Activated T-helper 17 cell treated with anti-CD3 and anti-CD28 coated beads, Interleukin-2, amount 50 U/mL, for 72 hours (primary cell): Measurements from ENCODE around the gene ARHGEF7. TPM values are rescaled to one million over a fixed set of nuclear protein-coding genes. Genes with fewer than 3 reads are reported as not detected.
"Not testable (repeated sequence)": the region's sequence is repeated elsewhere in the genome, so short reads cannot be mapped to it uniquely, and the experiment has no call there.

ENCODE experiments used
- ATAC-seq: fragments of 150-1000 bp; cut with Tn5 transposase; replicated peaks from 2 replicates; pipeline ENCODE4 v1.10.0; 2021; ENCODE audit warnings: mild to moderate bottlenecking, moderate library complexity
- H3K27ac Mint-ChIP-seq: one replicate; pipeline ENCODE4 v1.8.0; 2022; ENCODE audit warnings: mixed read lengths
- H3K27me3 Mint-ChIP-seq: one replicate; pipeline ENCODE4 v1.8.0; 2022; ENCODE audit warnings: mixed read lengths
- H3K36me3 Mint-ChIP-seq: one replicate; pipeline ENCODE4 v1.8.0; 2022; ENCODE audit warnings: low read depth, mild to moderate bottlenecking, mixed read lengths
- H3K4me1 Mint-ChIP-seq: one replicate; pipeline ENCODE4 v1.8.0; 2022; ENCODE audit warnings: mixed read lengths
- H3K4me3 Mint-ChIP-seq: one replicate; pipeline ENCODE4 v1.8.0; 2022; ENCODE audit warnings: mild to moderate bottlenecking, mixed read lengths
- H3K9me3 Mint-ChIP-seq: one replicate; pipeline ENCODE4 v1.8.0; 2022; ENCODE audit warnings: mixed read lengths
- total RNA-seq, 2 donors: library from RNA; stranded (reverse); gene quantifications; one replicate each; pipeline ENCODE4 v1.2.3, GENCODE V29; 2022

The ARHGEF7 gene
- total RNA-seq, 2 donors from 2014 or later = 70.2 to 127 TPM

DNA sequence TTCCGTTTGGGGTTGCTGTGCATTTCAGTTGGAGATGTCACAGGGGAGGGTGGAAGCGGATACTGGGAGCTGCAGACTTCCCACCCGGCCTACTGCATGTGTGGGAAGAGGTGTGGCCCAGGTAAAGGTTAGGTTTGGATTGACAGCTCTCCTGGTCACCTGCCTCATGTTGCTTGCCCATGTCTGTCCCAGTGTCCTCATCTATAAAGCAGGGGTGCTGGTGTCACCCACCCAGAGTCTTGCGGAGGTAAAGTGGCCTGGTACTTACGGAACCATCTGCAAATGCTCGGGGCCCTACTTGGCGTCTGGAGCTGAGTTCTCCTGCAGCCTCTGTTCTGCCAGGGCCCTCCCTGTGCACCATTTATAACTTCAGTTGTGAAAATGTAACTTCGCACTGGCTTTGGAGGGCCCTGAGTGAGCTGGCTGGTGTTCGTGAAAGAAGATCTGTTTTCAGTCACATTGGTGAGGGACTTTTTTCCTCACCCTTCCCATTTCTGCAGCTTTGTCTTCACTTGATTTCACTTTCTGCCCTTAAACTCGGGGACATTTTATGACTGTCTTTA, 140.2 kb downstream of the ARHGEF7 start:
- Mint-ChIP-seq H3K36me3 (peaks cover 79% of the 10 kb centered on the region), H3K27ac (no peak overlapping the region), H3K9me3 (peaks cover 4% of the 10 kb centered on the region), H3K4me1 (peaks cover 24% of the 10 kb centered on the region), H3K27me3 (no peaks in the 10 kb centered on the region), H3K4me3 (no peak overlapping the region)
- no peak for ATAC-seq

DNA sequence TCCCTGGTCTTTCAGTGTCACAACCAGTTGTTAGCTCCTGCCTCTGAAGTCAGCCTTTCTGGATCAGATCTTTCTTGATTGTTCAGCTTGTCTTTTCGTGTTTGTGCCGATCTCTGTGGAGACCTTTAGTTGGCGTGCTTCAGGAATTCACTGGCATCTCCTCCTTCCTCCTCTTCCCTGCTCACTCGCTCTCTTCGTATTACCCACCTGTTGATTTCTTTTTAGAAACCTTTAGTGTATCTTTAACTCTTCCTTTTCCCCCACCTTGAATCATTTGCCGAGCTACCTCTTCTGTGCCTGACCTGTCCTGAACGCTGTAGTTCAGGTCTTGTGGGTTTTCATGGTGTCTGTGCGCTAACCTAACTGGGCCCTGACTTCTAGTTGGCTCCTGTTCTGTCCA, 141.3 kb downstream of the ARHGEF7 start:
- ATAC-seq = no peak
- Mint-ChIP-seq H3K4me1 (peaks cover 19% of the 10 kb centered on the region), H3K4me3 (no peak overlapping the region), H3K27me3 (no peaks in the 10 kb centered on the region), H3K36me3 (peaks cover 78% of the 10 kb centered on the region), H3K27ac (no peak overlapping the region), H3K9me3 (peaks cover 4% of the 10 kb centered on the region)

DNA sequence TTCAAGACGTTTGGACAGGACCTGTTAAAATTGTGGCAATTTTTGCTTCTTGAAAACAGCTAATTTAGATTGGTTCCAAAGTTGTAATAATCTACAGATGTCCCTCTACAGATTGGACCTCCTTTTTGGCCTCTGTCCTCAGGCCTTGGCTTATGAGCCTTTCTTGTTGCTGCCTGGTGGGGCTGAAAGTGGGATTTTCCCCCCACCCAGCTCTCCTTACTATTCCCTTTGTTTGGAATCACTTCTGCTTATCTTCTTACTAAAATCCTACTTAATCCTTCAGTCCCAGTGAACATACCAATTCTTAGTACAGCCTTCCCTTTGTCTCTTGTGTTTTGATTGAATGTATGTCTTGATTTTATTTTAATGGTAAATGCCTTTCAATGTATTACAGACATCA, 141.8 kb downstream of the ARHGEF7 start:
- Mint-ChIP-seq H3K36me3 (peaks cover 77% of the 10 kb centered on the region), H3K27ac (no peak overlapping the region), H3K4me1 (peaks cover 16% of the 10 kb centered on the region), H3K27me3 (no peaks in the 10 kb centered on the region), H3K9me3 (peaks cover 4% of the 10 kb centered on the region), H3K4me3 (no peak overlapping the region)
- no peak for ATAC-seq

DNA sequence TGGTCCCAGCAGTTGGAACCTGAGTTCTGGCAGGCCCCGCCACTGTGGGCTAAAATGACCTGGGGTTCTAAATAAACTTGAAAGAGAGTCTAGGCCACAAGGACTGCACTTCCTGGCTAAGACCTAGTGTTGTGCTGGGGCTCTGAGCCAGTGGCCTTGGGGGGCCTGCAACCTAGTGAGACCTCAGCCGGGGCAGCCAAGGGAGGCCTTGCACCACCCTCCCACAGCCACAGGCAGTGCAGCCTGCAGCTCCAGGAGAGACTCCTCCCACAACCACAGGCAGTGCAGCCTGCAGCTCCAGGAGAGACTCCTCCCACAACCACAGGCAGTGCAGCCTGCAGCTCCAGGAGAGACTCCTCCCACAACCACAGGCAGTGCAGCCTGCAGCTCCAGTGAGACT, 142.8 kb downstream of the ARHGEF7 start:
- not testable (repeated sequence) for H3K4me3 Mint-ChIP-seq, ATAC-seq, H3K27ac Mint-ChIP-seq, H3K9me3 Mint-ChIP-seq, H3K27me3 Mint-ChIP-seq
- Mint-ChIP-seq H3K4me1 (peaks cover 12% of the 10 kb centered on the region), H3K36me3 (peaks cover 77% of the 10 kb centered on the region)

DNA sequence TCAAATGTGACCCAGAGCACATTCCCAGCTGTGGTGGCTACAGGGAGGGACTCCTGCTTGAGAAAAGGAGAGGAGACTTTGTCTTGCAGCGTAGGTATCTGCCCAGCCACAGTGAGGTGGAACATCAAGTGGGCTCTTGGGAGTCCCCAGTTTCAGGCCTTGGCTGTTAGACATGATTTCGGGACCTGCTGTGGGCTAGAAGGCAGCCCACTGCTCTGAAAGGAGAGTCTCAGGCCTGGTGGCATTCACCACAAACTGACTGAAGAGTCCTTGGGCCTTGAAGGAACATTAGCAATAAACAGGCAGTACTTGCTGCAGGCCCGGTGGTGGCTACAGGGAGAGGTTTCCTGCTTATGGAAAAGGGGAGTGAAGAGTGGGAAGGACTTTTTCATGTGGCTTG, 143.5 kb downstream of the ARHGEF7 start:
- H3K4me1 Mint-ChIP-seq = peaks cover 11% of the 10 kb centered on the region
- H3K36me3 Mint-ChIP-seq = peaks cover 69% of the 10 kb centered on the region
- no peaks in the 10 kb centered on the region for H3K27me3 Mint-ChIP-seq
- H3K27ac Mint-ChIP-seq = no peak overlapping the region
- no peak for ATAC-seq
- H3K4me3 Mint-ChIP-seq = no peak overlapping the region
- H3K9me3 Mint-ChIP-seq = peaks cover 4% of the 10 kb centered on the region

DNA sequence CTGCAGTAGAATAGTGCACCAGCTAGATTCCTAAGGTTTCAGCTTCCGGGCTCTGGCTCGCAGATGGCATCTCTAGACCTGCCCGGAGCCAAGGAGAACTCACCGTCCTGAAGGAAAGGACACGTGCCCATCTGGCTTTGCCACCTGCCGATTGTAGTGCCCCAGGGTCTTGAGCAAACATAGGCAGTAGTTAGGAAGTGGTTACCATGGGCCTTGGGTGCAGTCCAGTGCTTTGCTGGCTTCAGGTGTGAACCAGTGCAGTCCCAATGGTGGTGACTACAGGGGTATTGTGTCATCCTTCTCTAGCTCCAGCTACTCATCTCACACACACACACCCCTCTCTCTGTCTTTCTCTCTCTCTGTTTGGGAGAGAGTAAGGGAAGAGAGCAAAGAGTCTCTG, 143.9 kb downstream of the ARHGEF7 start:
- Mint-ChIP-seq H3K27ac (no peak overlapping the region), H3K4me3 (no peak overlapping the region), H3K36me3 (peaks cover 65% of the 10 kb centered on the region), H3K4me1 (peaks cover 8% of the 10 kb centered on the region), H3K9me3 (peaks cover 4% of the 10 kb centered on the region), H3K27me3 (no peaks in the 10 kb centered on the region)
- ATAC-seq = no peak

DNA sequence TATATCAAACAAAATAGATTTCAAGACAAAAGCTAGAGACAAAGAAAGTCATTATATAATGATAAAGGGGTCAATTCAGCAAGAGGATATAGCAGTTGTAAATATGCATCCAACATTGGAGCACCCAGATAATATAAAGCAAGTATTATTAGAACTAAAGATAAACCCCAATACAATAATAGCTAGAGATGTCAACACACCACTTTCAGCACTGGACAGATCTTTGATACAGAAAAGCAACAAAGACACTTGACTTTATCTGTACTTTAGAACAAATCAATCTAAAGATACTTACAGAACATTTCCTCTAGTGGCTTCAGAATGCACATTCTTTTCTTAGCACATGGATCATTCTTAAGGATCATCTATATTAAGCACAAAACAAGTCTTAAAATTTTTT, 146.2 kb downstream of the ARHGEF7 start:
- Mint-ChIP-seq H3K4me3 (no peak overlapping the region), H3K27me3 (no peaks in the 10 kb centered on the region), H3K36me3 (peaks cover 72% of the 10 kb centered on the region), H3K27ac (no peak overlapping the region), H3K9me3 (peaks cover 4% of the 10 kb centered on the region), H3K4me1 (peaks cover 12% of the 10 kb centered on the region)
- no peak for ATAC-seq

DNA sequence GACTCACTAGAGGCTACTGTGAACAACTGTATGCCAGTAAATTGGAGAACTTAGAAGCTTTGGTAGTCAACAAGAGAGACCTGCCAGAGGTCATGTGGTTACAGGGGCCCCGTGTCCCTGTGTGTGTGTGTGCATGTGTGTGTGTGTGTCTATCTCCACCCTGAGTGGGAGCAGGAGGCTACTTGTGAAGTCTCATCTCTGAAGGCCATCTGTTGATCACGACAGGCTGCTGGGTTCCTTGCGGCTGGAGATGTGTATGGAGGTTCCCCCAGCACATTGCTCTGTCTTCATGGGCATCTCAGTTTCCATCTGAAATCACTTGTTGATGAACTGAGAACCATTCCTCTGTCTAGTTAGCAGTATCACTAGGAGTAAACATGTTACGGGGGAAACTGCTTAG, 147.2 kb downstream of the ARHGEF7 start:
- Mint-ChIP-seq H3K27ac (peak overlapping the region; percentile 56), H3K4me1 (peaks cover 7% of the 10 kb centered on the region), H3K4me3 (no peak overlapping the region), H3K27me3 (no peaks in the 10 kb centered on the region), H3K36me3 (peaks cover 72% of the 10 kb centered on the region), H3K9me3 (no peaks in the 10 kb centered on the region)
- no peak for ATAC-seq

DNA sequence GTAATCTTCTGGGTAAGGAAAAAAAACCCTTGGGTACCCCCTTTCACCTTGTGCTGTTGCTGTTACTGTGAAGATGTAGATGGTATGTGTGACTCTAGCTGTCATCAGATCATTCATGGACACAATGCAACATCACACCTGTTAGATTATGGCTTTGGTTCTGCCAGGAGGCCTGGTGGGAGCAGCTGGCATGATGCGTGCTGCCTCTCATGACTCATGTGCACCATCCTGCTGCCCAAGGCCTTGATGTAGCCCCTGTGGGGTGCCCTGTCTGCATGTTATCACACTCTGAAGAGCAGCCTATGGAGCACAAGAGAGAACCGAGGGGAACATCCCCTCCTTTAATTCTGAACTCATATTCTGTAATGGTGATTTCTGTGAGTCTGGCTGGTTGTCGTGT, 147.6 kb downstream of the ARHGEF7 start:
- H3K4me1 Mint-ChIP-seq = peaks cover 7% of the 10 kb centered on the region
- peak overlapping the region; percentile 56 for H3K27ac Mint-ChIP-seq
- ATAC-seq = no peak
- H3K27me3 Mint-ChIP-seq = no peaks in the 10 kb centered on the region
- no peaks in the 10 kb centered on the region for H3K9me3 Mint-ChIP-seq
- H3K36me3 Mint-ChIP-seq = peaks cover 72% of the 10 kb centered on the region
- no peak overlapping the region for H3K4me3 Mint-ChIP-seq

DNA sequence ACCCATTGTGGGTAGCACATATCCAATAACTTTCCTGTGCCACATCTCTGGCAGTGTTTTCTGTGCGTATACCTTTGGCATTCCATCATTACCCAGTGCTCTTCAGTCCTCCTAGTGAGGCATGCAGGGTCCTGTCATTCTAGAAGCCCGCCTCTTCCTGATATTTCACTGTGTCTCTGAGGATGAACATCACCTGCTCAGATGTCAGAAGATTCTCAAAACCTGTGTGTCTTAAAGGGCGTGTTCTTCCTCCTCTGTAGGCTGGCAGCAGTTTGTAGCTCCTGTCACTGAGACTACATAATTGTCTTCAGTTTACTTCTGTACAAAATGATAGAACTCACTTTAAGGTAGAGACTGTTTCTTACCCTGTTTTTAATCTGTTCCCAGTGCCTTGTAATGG, 148.5 kb downstream of the ARHGEF7 start:
- H3K36me3 Mint-ChIP-seq = peaks cover 72% of the 10 kb centered on the region
- H3K4me3 Mint-ChIP-seq = no peak overlapping the region
- ATAC-seq = no peak
- H3K4me1 Mint-ChIP-seq = peaks cover 7% of the 10 kb centered on the region
- H3K27me3 Mint-ChIP-seq = no peaks in the 10 kb centered on the region
- no peak overlapping the region for H3K27ac Mint-ChIP-seq
- no peaks in the 10 kb centered on the region for H3K9me3 Mint-ChIP-seq

DNA sequence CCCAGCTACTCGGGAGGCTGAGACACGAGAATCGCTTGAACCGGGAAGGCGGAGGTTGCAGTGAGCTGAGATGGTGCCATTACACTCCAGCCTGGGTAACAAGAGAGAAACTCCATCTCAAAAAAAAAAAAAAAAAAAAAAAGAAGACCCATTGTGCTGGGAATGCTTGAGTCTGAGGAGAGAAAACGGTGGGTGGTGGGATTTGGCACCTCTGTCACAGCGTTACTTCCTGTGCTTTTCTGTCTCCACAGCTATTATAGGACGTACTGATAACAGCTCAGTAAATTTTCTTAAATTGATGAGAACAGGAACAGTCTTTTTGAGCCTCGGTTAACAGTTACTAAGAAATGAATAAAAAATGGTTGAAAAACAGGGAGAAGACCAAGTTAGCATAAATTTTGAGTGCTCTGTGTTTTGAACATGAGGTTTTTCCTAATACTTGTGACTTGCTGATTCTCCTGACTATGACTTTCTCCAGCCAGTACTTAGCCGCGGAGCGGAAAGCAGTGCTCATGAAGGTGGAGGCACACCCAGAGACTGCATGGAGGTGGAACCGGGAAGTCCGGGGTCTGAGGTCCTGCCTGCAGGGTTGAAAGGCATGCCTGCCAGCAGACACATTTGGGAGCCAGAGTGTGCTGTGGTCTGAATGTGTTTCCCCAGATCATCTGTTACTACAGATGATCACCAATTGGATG, 150.0 kb downstream of the ARHGEF7 start:
- Mint-ChIP-seq H3K27me3 (no peaks in the 10 kb centered on the region), H3K4me1 (peaks cover 7% of the 10 kb centered on the region), H3K36me3 (peaks cover 84% of the 10 kb centered on the region), H3K9me3 (no peaks in the 10 kb centered on the region), H3K4me3 (no peak overlapping the region), H3K27ac (no peak overlapping the region)
- ATAC-seq = no peak

DNA sequence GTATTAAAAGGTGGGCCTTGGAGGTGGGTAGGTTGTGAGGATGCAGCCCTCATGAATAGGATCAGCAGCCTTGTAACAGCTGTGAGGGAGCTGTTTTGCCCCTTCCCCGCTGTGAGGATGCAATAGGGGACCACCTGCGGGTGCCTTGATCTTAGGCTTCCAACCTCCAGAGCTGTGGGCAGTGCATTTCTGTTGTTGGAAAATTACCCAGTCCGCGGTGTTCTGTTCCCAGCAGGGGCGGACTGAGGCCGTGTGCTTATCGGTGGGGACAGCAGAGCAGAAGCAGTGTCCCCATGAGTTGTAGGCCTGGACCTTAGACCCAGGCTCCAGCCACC, 150.6 kb downstream of the ARHGEF7 start:
- peaks cover 7% of the 10 kb centered on the region for H3K4me1 Mint-ChIP-seq
- no peaks in the 10 kb centered on the region for H3K9me3 Mint-ChIP-seq
- no peak overlapping the region for H3K4me3 Mint-ChIP-seq
- ATAC-seq = no peak
- H3K27me3 Mint-ChIP-seq = no peaks in the 10 kb centered on the region
- H3K36me3 Mint-ChIP-seq = peaks cover 86% of the 10 kb centered on the region
- H3K27ac Mint-ChIP-seq = no peak overlapping the region

DNA sequence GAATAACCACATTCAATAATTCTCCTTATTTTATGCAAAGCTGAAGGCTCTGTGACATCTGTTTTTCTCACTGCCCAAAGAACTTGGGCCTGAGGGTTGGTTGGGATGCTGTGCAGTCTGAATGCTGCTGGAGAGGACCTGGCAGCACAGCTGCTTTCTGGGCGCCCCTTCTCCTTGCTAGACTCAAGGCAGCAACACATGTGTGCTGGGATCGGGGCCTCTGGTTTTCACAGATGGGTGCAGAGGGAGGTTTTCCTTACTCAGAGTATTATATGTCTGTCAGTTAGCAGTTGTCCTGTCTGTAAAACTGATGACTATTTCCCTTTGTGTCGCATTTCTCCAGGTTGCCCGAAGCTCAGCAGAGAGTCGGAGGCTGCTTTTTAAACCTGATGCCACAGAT, 152.1 kb downstream of the ARHGEF7 start:
- H3K4me1 Mint-ChIP-seq = peaks cover 9% of the 10 kb centered on the region
- H3K27me3 Mint-ChIP-seq = no peaks in the 10 kb centered on the region
- no peak for ATAC-seq
- peaks cover 87% of the 10 kb centered on the region for H3K36me3 Mint-ChIP-seq
- H3K9me3 Mint-ChIP-seq = no peaks in the 10 kb centered on the region
- no peak overlapping the region for H3K4me3 Mint-ChIP-seq
- H3K27ac Mint-ChIP-seq = no peak overlapping the region

DNA sequence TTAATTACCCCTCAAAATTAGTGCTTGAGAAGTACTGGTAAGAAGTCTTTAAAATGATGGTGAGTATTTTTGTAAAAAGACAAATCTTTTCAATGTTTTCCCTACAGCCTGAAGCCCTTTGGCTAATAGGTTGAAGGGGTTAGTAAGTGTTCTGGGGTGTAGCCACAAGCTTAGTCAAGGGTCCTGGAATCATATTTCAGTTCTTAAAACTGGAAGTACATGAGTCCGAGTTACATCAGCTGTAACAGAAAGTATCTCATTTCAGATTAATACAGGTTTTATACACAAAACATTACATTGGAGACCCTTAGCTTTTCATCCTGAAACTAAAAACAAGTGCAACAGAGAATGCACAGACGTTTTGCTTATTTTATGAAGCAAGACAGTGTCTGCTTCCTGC, 152.7 kb downstream of the ARHGEF7 start:
- no peaks in the 10 kb centered on the region for H3K9me3 Mint-ChIP-seq
- H3K4me1 Mint-ChIP-seq = peaks cover 9% of the 10 kb centered on the region
- ATAC-seq = no peak
- H3K36me3 Mint-ChIP-seq = peaks cover 87% of the 10 kb centered on the region
- H3K27me3 Mint-ChIP-seq = no peaks in the 10 kb centered on the region
- H3K4me3 Mint-ChIP-seq = no peak overlapping the region
- no peak overlapping the region for H3K27ac Mint-ChIP-seq

DNA sequence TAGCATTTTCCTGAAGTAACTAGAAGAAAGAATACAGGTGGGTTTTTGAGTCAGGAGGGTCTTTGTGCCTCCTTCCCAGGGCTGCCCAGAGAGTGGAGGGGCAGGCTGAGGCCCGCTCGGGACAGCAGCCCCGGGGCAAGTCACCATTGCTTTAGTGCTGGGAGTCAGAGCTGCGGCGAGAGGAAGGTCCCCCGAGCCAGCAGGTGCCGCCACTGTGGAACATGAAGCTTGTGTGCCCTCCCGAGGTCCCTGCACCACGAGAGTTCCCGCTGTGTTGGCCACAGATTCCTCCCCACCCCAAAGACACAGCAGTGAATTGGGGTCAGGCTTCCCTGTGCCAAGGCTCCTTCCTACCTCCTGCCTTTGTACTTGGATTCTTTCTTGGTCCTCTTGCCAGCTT, 154.4 kb downstream of the ARHGEF7 start:
- ATAC-seq = no peak
- no peaks in the 10 kb centered on the region for H3K9me3 Mint-ChIP-seq
- peaks cover 100% of the 10 kb centered on the region for H3K36me3 Mint-ChIP-seq
- H3K27me3 Mint-ChIP-seq = no peaks in the 10 kb centered on the region
- H3K4me3 Mint-ChIP-seq = no peak overlapping the region
- H3K27ac Mint-ChIP-seq = peak overlapping the region; percentile 26
- peaks cover 6% of the 10 kb centered on the region for H3K4me1 Mint-ChIP-seq

DNA sequence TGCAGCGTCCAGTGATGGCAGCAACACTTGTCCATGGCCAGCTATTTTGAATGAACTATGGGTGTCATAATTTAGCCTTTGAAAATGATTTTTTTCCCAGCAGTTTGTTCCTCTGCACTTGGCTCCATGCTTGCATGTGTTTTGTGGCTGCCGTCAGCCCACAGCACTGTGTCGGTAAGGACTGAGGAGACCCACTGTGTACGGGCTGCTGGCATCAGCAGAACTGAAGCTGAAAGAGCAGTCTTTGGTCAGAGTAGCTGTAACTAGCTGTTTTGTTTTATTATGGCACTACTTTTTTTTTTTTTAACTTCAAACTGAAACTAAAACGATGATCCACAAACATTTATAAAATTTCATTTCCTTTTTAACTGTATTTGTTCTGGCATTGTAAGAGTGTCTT, 155.0 kb downstream of the ARHGEF7 start:
- H3K27me3 Mint-ChIP-seq = no peaks in the 10 kb centered on the region
- H3K27ac Mint-ChIP-seq = peak overlapping the region; percentile 26
- peaks cover 100% of the 10 kb centered on the region for H3K36me3 Mint-ChIP-seq
- H3K4me3 Mint-ChIP-seq = no peak overlapping the region
- ATAC-seq = no peak
- H3K4me1 Mint-ChIP-seq = peaks cover 6% of the 10 kb centered on the region
- H3K9me3 Mint-ChIP-seq = no peaks in the 10 kb centered on the region
